Mesothelial cell of epicardium (in vitro differentiated cells): ENCODE measurements around the gene LRRC28. TPM values are rescaled to one million over a fixed set of nuclear protein-coding genes. Genes with fewer than 3 reads are reported as not detected.

Source experiments
- DNase-seq, 2 experiments: peaks; one replicate each; pipeline ENCODE4 v3.0.0; 2021; ENCODE audit warnings: low spot score in 2 of 2; ENCODE audit not compliant: unreplicated experiment in 2 of 2
- H3K27ac Mint-ChIP-seq: 2 replicates; pipeline ENCODE4 v1.8.0; 2021; ENCODE audit warnings: mixed read lengths
- H3K27me3 Mint-ChIP-seq: 2 replicates; pipeline ENCODE4 v1.8.0; 2021; ENCODE audit warnings: low read depth, mixed read lengths
- H3K36me3 Mint-ChIP-seq: 2 replicates; pipeline ENCODE4 v1.8.0; 2021; ENCODE audit warnings: mixed read lengths
- H3K4me1 Mint-ChIP-seq: 2 replicates; pipeline ENCODE4 v1.8.0; 2021; ENCODE audit warnings: mixed read lengths
- H3K4me3 Mint-ChIP-seq: 2 replicates; pipeline ENCODE4 v1.8.0; 2021; ENCODE audit warnings: mild to moderate bottlenecking, moderate library complexity, mixed read lengths
- H3K9me3 Mint-ChIP-seq: 2 replicates; pipeline ENCODE4 v1.8.0; 2021; ENCODE audit warnings: mixed read lengths
- total RNA-seq: library from RNA; stranded (reverse); gene quantifications from 3 replicates; pipeline ENCODE4 v1.2.1, GENCODE V29; 2021
- TF ChIP-seq, protein P1 (sequence below): fragments of 200-600 bp; sonication (generic); IDR thresholded peaks from one replicate; pipeline ENCODE4 v1.5.0; 2021; ENCODE audit warnings: antibody characterized with exemption; ENCODE audit not compliant: unreplicated experiment

The LRRC28 gene
- total RNA-seq, 1 donor from 2014 or later: 29.3 TPM

DNA sequence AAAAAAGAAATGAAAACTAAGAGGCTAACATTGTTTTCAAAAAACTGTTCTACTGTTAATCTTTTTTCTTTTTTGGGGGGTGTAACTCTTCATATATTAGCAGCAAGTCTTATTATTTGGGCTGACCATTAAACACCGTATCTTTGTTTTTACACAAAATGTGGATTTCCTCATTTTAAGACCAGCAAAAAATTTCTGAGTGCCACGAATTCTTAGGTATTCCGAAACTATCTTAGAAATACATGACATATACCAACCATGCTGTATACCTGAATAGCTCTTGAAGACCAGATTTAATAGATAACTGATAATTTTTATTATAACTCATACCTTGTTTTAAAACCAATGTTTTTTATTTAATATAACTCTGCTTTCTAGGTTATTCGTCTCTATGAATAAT, 1.3 kb upstream of the LRRC28 start:
- peaks cover 23% of the 10 kb centered on the region for H3K4me1 Mint-ChIP-seq
- H3K27ac Mint-ChIP-seq: peak overlapping the region; percentile 98
- TF ChIP-seq, protein P1, sequence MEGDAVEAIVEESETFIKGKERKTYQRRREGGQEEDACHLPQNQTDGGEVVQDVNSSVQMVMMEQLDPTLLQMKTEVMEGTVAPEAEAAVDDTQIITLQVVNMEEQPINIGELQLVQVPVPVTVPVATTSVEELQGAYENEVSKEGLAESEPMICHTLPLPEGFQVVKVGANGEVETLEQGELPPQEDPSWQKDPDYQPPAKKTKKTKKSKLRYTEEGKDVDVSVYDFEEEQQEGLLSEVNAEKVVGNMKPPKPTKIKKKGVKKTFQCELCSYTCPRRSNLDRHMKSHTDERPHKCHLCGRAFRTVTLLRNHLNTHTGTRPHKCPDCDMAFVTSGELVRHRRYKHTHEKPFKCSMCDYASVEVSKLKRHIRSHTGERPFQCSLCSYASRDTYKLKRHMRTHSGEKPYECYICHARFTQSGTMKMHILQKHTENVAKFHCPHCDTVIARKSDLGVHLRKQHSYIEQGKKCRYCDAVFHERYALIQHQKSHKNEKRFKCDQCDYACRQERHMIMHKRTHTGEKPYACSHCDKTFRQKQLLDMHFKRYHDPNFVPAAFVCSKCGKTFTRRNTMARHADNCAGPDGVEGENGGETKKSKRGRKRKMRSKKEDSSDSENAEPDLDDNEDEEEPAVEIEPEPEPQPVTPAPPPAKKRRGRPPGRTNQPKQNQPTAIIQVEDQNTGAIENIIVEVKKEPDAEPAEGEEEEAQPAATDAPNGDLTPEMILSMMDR: no peak
- no peaks in the 10 kb centered on the region for H3K9me3 Mint-ChIP-seq
- H3K27me3 Mint-ChIP-seq: no peaks in the 10 kb centered on the region
- H3K4me3 Mint-ChIP-seq: no peak overlapping the region
- no peaks in the 10 kb centered on the region for H3K36me3 Mint-ChIP-seq
- no peak for DNase-seq

- TF ChIP-seq, protein P1: no peak
- no peak for DNase-seq
- peak overlapping the region; percentile 98 for H3K27ac Mint-ChIP-seq
- no peak overlapping the region for H3K4me3 Mint-ChIP-seq
- no peaks in the 10 kb centered on the region for H3K27me3 Mint-ChIP-seq
- no peaks in the 10 kb centered on the region for H3K9me3 Mint-ChIP-seq
- peaks cover 23% of the 10 kb centered on the region for H3K4me1 Mint-ChIP-seq
- H3K36me3 Mint-ChIP-seq: no peaks in the 10 kb centered on the region
Measured at GRCh38 chr15:99250494-99250856, 806 bp upstream of the LRRC28 start.

DNA sequence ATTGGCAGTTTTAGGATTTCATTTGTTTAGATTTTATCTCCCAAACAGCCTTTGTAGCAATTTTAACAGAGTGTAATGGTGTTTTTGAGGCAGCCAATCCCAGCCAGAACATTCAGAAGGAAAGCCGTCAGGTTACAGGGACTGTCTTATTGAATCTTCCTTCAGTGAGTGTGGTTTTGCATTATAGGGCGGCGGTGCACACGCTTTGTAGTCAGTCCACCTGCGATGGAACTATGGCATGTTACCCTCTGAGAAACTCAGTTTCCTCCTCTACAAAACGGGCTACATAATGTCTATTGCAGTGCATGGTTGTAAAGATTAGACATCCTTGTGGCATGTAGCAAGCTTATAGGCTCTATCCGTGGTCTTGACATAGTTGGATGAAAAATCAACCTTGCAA, 1.0 kb downstream of the LRRC28 start:
- no peaks in the 10 kb centered on the region for H3K27me3 Mint-ChIP-seq
- TF ChIP-seq, protein P1: no peak
- H3K27ac Mint-ChIP-seq: no peak overlapping the region
- H3K36me3 Mint-ChIP-seq: peaks cover under 1% of the 10 kb centered on the region
- DNase-seq: no peak
- no peaks in the 10 kb centered on the region for H3K9me3 Mint-ChIP-seq
- peaks cover 23% of the 10 kb centered on the region for H3K4me1 Mint-ChIP-seq
- H3K4me3 Mint-ChIP-seq: no peak overlapping the region

DNA sequence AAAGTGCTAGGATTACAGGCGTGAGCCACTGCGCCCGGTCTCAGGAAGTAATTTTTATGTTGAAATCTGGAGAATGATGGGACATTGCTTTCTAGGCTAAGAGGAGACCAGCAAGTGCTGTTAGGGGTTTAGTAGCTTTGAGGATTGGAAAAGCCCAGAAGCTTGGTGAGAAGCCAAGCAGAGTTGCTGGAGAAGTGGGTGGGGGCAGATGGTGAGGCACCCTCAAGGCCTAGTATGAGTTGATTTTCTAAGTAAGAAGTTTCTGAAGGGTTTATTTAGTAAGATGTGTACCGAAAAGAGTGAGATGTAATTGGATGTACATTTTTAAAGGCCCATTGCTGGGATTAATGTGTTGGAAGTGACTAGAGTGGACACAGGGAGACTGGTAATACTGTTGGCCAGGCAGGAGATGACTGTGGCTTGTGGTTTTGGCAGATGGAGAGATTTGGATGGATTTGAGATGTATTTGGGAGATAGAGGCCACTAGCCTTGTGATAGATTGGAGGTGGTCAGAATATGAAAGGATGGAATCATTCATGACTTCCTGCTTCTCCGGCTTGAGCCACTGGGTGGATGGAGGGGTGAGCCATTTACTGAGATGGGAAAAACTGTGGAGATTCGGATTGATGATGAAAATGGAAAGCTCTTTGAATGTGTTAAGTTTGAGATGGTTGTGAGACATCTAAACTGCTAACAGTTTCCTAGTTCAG, 2.3 kb downstream of the LRRC28 start:
- Mint-ChIP-seq H3K36me3 (peaks cover 9% of the 10 kb centered on the region), H3K27ac (no peak overlapping the region), H3K4me3 (no peak overlapping the region), H3K9me3 (no peaks in the 10 kb centered on the region), H3K27me3 (no peaks in the 10 kb centered on the region), H3K4me1 (peaks cover 21% of the 10 kb centered on the region)
- TF ChIP-seq, protein P1: no peak
- no peak for DNase-seq

DNA sequence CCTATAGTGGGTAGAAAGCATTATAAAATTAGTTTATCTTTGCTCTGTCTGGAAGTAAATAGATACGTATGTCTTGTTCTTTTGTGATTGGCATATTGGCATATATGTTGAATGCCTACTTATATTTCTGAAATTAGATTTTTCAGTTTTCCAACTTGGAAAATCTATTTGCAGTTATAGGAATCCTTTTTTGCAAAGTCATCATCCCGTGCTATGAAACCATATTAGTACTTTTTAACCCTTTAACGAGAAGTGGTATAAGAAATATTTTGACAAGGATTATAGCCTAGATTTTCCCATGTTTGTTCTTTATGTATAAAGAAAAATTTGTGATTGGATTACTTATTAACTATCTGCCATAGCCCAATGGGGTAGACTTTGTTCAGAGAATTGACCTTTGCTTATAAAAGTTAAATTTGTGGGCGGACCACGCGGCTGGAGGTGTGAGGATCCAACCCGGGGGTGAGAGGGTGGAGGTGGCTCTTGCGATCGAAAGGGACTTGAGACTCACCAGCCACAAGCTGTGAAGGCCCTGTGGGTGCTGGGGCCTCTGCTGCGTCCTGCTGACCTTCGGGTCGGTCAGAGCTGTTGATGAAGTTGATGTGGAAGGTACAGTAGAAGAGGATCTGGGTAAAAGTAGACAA, 5.9 kb downstream of the LRRC28 start:
- Mint-ChIP-seq H3K4me1 (peaks cover 11% of the 10 kb centered on the region), H3K4me3 (no peak overlapping the region), H3K36me3 (peaks cover 13% of the 10 kb centered on the region), H3K27ac (no peak overlapping the region), H3K27me3 (no peaks in the 10 kb centered on the region), H3K9me3 (no peaks in the 10 kb centered on the region)
- no peak for DNase-seq
- TF ChIP-seq, protein P1: no peak
